Ectodermal cell (in vitro differentiated cells): Measurements from ENCODE around the gene RAP1B. TPM values are rescaled to one million over a fixed set of nuclear protein-coding genes. Genes with fewer than 3 reads are reported as not detected.

Experiments
- H3K27ac ChIP-seq: 2 replicates; pipeline ENCODE4 v1.7.0; 2013; ENCODE audit warnings: mild to moderate bottlenecking, low read depth, low read length; ENCODE audit not compliant: insufficient read depth, poor library complexity, severe bottlenecking
- H3K27me3 ChIP-seq: 2 replicates; pipeline ENCODE4 v1.7.0; 2013; ENCODE audit warnings: mild to moderate bottlenecking, low read length; ENCODE audit not compliant: insufficient read depth, control insufficient read depth, poor library complexity, severe bottlenecking
- H3K36me3 ChIP-seq: one replicate; pipeline ENCODE4 v1.7.0; 2013; ENCODE audit warnings: low read length; ENCODE audit not compliant: control insufficient read depth, insufficient read depth
- H3K4me1 ChIP-seq: one replicate; pipeline ENCODE4 v1.7.0; 2013; ENCODE audit warnings: low read length; ENCODE audit not compliant: control insufficient read depth, insufficient read depth
- H3K4me3 ChIP-seq: 2 replicates; pipeline ENCODE4 v1.7.0; 2013; ENCODE audit warnings: low read depth, low read length, control low read depth; ENCODE audit not compliant: insufficient read depth
- H3K9me3 ChIP-seq: 2 replicates; pipeline ENCODE4 v1.7.0; 2013; ENCODE audit warnings: mild to moderate bottlenecking, low read length, moderate library complexity; ENCODE audit not compliant: control insufficient read depth
- WGBS, 2 experiments: methylation state at CpG; one replicate each; pipeline ENCODE4 v1.1.7; 2013; ENCODE audit warnings: missing lambda C conversion rate in 2 of 2; 5-methylcytosine and 5-hydroxymethylcytosine counted together
- polyA plus RNA-seq, 4 experiments: library from polyadenylated mRNA; stranded (reverse); fragments of 50-300 nt; gene quantifications; one replicate each; pipeline ENCODE4 v1.2.3, GENCODE V29; 2013

Gene RAP1B
- 168 TPM for polyA plus RNA-seq (2013, experiment 1 of 4)
- polyA plus RNA-seq (2013, experiment 2 of 4): 162 TPM
- polyA plus RNA-seq (2013, experiment 3 of 4): 146 TPM
- 161 TPM for polyA plus RNA-seq (2013, experiment 4 of 4)

- Histone ChIP-seq H3K4me1 (peaks cover 8% of the 10 kb centered on the region), H3K4me3 (peak within 1 kb of the TSS; percentile 60), H3K9me3 (no peaks in the 10 kb centered on the region), H3K27ac (peak within 1 kb of the TSS; percentile 100), H3K27me3 (no peaks in the 10 kb centered on the region), H3K36me3 (no peaks in the 10 kb centered on the region)
- 0 to 1% methylated on average over 84 of the region's 84 CpGs for WGBS, 2 experiments
Observed at GRCh38 chr12:68610370-68611093, at the start of gene RAP1B. Gene RAP1B (plus strand): TSS chr12:68610899. CDS start chr12:68648725, 37,826 bp downstream.

DNA sequence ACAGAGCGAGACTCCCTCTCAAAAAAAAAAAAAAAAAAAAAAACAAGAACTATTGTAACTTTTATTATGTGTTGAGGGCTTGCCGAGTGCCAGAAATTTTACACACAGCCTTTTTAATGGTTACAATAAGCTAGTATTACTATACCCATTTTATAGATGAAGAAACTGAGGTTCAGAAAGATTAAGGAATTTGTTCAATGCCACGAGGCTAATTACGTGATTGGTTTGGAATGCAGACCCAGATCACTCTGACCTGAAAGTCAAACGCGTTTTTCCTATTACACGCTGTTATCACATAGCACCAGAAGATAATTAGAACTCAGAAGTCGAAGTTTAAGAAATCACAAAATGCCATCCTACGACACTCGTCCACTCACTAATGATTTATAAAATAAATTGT lies 48.9 kb upstream of the RAP1B start:
- Histone ChIP-seq H3K4me3 (no peak overlapping the region), H3K36me3 (no peaks in the 10 kb centered on the region), H3K4me1 (peaks cover 6% of the 10 kb centered on the region), H3K27ac (no peak overlapping the region), H3K9me3 (no peaks in the 10 kb centered on the region), H3K27me3 (no peaks in the 10 kb centered on the region)
- 96% methylated on average over 5 to 8 of the region's 10 CpGs for WGBS, 2 experiments

- no peaks in the 10 kb centered on the region for H3K27me3 ChIP-seq
- H3K4me1 ChIP-seq: peaks cover 6% of the 10 kb centered on the region
- 82 to 83% methylated on average over 1 of the region's 1 CpG for WGBS, 2 experiments
- H3K4me3 ChIP-seq: no peak overlapping the region
- no peaks in the 10 kb centered on the region for H3K9me3 ChIP-seq
- H3K27ac ChIP-seq: no peak overlapping the region
- H3K36me3 ChIP-seq: no peaks in the 10 kb centered on the region
Observed at GRCh38 chr12:68564166-68564565, 46.5 kb upstream of the RAP1B start.

DNA sequence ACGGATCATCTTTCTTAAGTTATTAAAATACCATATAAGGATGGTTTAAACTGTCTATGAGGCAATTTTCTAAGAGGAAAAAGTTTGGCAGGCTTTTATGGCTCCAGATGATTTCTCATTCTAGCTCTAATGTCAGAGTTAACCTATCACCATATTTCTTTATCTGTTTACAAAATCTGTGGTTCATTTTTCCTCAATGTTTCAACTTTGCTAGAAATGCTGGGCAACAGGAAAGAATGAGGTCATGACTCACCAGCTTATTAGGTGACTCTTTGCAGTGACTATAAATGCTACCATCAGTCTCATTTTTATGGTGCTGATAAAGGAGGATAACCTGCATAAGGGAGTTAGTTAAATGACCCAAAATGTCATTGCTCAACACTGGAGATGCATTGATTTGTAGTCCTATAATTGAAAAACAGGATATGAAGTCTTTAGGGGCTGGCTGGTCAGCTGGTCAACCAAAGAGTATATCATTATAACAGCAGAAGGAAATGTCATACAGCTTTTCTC lies 45.3 kb upstream of the RAP1B start:
- Histone ChIP-seq H3K9me3 (no peaks in the 10 kb centered on the region), H3K27ac (no peak overlapping the region), H3K4me1 (peaks cover 3% of the 10 kb centered on the region), H3K36me3 (no peaks in the 10 kb centered on the region), H3K4me3 (no peak overlapping the region), H3K27me3 (no peaks in the 10 kb centered on the region)
- WGBS, 2 experiments: no CpG with 5 or more reads among the region's 1 CpG

GRCh38 chr12:68568922-68569569 lies 41.7 kb upstream of the RAP1B start:
- no peaks in the 10 kb centered on the region for H3K36me3 ChIP-seq
- H3K4me3 ChIP-seq: no peak overlapping the region
- H3K27me3 ChIP-seq: no peaks in the 10 kb centered on the region
- WGBS, 2 experiments: 91 to 97% methylated on average over 3 of the region's 3 CpGs
- no peaks in the 10 kb centered on the region for H3K9me3 ChIP-seq
- H3K27ac ChIP-seq: no peak overlapping the region
- H3K4me1 ChIP-seq: no peaks in the 10 kb centered on the region

DNA sequence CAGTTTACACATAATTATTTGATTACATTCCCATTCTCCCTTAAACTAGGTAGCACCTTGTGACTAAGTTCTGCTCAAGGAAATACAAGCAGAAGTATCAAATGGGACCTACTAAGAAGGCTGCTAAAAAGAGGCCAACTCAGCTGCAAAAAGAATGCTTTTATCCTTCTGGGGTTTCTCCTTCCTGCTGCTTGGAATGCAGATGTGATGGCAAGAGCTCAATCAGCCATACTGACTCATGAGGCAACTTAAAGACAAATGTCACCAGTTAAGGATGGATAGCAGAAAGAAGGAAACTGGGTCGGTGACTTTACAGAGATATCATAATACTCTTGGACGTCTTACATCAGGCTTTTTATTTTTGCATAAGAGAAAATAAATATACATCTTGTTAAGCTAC lies 38.0 kb upstream of the RAP1B start:
- no CpG with 5 or more reads among the region's 2 CpGs for WGBS, 2 experiments
- no peaks in the 10 kb centered on the region for H3K36me3 ChIP-seq
- no peaks in the 10 kb centered on the region for H3K4me1 ChIP-seq

DNA sequence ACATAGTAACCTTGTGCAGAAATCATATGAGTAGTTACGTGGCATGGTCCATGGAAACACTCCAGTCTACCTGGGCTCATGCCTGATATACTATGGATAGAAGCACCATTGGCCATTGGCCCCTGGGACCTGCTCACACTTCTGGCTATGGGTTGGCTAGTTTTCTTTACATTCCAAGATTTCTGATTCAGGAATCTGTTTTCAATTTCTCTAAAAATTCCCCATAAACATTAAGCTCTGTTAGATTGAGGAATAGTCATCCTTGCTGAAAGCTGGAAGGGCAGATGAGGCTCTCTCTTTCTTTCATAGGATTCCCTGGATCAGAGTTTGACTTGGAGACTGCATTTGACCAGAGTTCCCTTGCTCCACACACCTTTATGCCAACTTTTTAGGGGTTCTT lies 37.3 kb upstream of the RAP1B start:
- Histone ChIP-seq H3K9me3 (no peaks in the 10 kb centered on the region), H3K27me3 (no peaks in the 10 kb centered on the region), H3K4me1 (no peaks in the 10 kb centered on the region), H3K36me3 (no peaks in the 10 kb centered on the region), H3K27ac (no peak overlapping the region), H3K4me3 (no peak overlapping the region)
- WGBS, 2 experiments: 91 to 95% methylated on average over 1 of the region's 1 CpG

More for the DNA sequence above, 38.0 kb upstream of the RAP1B start:
- H3K27me3 ChIP-seq: no peaks in the 10 kb centered on the region
- H3K4me3 ChIP-seq: no peak overlapping the region
- H3K9me3 ChIP-seq: no peaks in the 10 kb centered on the region
- H3K27ac ChIP-seq: no peak overlapping the region

GRCh38 chr12:68577949-68578348 lies 32.8 kb upstream of the RAP1B start:
- Histone ChIP-seq H3K4me3 (no peak overlapping the region), H3K36me3 (no peaks in the 10 kb centered on the region), H3K4me1 (no peaks in the 10 kb centered on the region), H3K9me3 (no peaks in the 10 kb centered on the region), H3K27me3 (no peaks in the 10 kb centered on the region), H3K27ac (no peak overlapping the region)
- WGBS, 2 experiments: 83% methylated on average over 1 of the region's 1 CpG; no CpG with 5 or more reads in 1 of the 2 experiments

GRCh38 chr12:68578765-68579164 lies 31.9 kb upstream of the RAP1B start:
- H3K36me3 ChIP-seq: no peaks in the 10 kb centered on the region
- H3K4me1 ChIP-seq: no peaks in the 10 kb centered on the region
- no peaks in the 10 kb centered on the region for H3K9me3 ChIP-seq
- H3K27ac ChIP-seq: no peak overlapping the region
- no peak overlapping the region for H3K4me3 ChIP-seq
- no peaks in the 10 kb centered on the region for H3K27me3 ChIP-seq
- WGBS, 2 experiments: 95 to 97% methylated on average over 6 of the region's 6 CpGs

DNA sequence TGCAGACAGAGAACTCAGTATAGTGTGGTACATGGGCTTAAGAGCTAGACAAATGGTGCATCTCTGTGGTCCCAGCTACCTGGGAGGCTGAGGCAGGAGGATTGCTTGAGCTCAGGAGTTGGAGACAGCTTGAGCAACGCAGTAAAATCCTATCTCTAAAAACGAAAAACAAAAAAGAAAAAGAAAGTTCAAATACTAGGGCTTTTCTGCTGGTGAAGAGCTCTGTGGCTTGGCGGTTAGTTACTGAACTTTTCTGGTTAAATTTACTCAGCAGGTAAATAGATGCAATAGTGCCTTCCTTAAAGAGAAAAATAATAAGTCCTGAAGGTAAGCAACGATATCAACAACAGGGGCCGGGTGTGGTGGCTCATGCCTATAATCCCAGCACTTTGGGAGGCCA lies 31.4 kb upstream of the RAP1B start:
- Histone ChIP-seq H3K4me3 (no peak overlapping the region), H3K27ac (no peak overlapping the region), H3K27me3 (no peaks in the 10 kb centered on the region), H3K4me1 (no peaks in the 10 kb centered on the region), H3K36me3 (no peaks in the 10 kb centered on the region), H3K9me3 (no peaks in the 10 kb centered on the region)
- WGBS, 2 experiments: 92 to 95% methylated on average over 5 of the region's 5 CpGs
